Left colon (tissue), 2 donors: ENCODE measurements around the gene MGAT3. TPM values are rescaled to one million over a fixed set of nuclear protein-coding genes. Genes with fewer than 3 reads are reported as not detected.
"Not testable (repeated sequence)": the region's sequence is repeated elsewhere in the genome, so short reads cannot be mapped to it uniquely, and the experiment has no call there.

Experiments used
- ATAC-seq: fragments of 200-7000 bp; cut with Tn5 transposase; one replicate; pipeline ENCODE4 v1.9.1; 2020; ENCODE audit warnings: mild to moderate bottlenecking, moderate library complexity
- DNase-seq, 2 donors: peaks; one replicate each; pipeline ENCODE4 v3.0.0-alpha.2; 2020
- intact Hi-C, 2 donors: fragments of 100-400 bp; cut with DNase I in 1 of 2; cut with micrococcal nuclease in 1 of 2; formaldehyde crosslinking; loops; one replicate each; pipeline versions ENCODE4 v1.11.2 to v1.14.0; 2022; cut with DNase I, micrococcal nuclease
- total RNA-seq, 2 donors: library from RNA; stranded (reverse); fragmentation: NEBNext Ultra II Directional; extraction: Animal tissue kit (Norgen Biotek cat#: 25700); gene quantifications; one replicate each; pipeline ENCODE4 v1.2.1, GENCODE V29; 2021
- donor health status: DM: no; HTN: no; CAD: no.
- donor health status: DM: yes; HTN: yes; CAD: no.

Gene MGAT3
- total RNA-seq, 2 donors from 2014 or later: 5.6 to 10.7 TPM

DNA sequence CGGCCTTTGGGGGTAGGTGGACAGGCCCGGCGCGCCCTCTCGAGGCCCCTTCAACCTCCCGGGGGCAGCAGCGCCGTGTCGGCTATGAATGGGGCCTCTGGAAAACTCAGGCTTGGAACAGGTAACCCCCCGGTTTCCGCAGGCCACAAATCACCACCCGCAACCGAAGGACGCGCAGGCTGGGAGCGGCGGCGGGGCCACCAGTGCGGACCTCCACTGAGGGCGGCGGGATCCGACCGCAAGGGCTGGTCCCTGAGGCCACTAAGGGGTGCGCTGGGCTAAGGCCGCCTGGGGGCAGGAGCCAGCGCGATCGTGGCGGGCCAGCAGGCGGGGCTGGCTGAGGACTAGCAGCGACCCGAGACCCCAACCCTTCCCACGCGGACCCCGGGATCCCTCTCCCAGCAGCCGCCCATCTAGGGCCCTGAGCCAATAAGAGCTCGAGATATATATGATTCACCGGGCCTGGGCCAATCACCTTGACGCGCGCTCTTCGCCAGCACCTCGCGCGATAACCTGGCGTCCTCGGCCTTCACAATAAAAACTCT lies 62.9 kb downstream of the MGAT3 start:
- ATAC-seq (peak; percentile 77), DNase-seq (peak; percentile 98 to 99)
- intact Hi-C loops: no loop called here

GRCh38 chr22:39520226-39521105 lies 63.7 kb downstream of the MGAT3 start, which contains the start of gene ATF4:
ATF4 (plus strand) TSS chr22:39520562; CDS start chr22:39521446, 884 bp downstream.
- intact Hi-C loops: no loop called here
- DNase-seq (peak; percentile 89 to 97), ATAC-seq (peak; percentile 50)

DNA sequence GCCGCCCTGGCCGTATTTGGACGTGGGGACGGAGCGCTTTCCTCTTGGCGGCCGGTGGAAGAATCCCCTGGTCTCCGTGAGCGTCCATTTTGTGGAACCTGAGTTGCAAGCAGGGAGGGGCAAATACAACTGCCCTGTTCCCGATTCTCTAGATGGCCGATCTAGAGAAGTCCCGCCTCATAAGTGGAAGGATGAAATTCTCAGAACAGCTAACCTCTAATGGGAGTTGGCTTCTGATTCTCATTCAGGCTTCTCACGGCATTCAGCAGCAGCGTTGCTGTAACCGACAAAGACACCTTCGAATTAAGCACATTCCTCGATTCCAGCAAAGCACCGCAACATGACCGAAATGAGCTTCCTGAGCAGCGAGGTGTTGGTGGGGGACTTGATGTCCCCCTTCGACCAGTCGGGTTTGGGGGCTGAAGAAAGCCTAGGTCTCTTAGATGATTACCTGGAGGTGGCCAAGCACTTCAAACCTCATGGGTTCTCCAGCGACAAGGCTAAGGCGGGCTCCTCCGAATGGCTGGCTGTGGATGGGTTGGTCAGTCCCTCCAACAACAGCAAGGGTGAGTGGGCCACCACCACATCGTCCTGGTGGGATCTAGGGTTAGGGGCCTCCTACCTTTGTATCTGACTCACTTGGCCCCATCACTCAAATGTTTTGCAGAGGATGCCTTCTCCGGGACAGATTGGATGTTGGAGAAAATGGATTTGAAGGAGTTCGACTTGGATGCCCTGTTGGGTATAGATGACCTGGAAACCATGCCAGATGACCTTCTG lies 64.5 kb downstream of the MGAT3 start:
- intact Hi-C loops: not testable (repeated sequence)
- peak in 1 of 2 donors; percentile 85 for DNase-seq

DNA sequence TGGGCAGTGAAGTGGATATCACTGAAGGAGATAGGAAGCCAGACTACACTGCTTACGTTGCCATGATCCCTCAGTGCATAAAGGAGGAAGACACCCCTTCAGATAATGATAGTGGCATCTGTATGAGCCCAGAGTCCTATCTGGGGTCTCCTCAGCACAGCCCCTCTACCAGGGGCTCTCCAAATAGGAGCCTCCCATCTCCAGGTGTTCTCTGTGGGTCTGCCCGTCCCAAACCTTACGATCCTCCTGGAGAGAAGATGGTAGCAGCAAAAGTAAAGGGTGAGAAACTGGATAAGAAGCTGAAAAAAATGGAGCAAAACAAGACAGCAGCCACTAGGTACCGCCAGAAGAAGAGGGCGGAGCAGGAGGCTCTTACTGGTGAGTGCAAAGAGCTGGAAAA lies 65.3 kb downstream of the MGAT3 start:
- ATAC-seq: not testable (repeated sequence)

More for the DNA sequence above, 64.5 kb downstream of the MGAT3 start:
- ATAC-seq: not testable (repeated sequence)

DNA sequence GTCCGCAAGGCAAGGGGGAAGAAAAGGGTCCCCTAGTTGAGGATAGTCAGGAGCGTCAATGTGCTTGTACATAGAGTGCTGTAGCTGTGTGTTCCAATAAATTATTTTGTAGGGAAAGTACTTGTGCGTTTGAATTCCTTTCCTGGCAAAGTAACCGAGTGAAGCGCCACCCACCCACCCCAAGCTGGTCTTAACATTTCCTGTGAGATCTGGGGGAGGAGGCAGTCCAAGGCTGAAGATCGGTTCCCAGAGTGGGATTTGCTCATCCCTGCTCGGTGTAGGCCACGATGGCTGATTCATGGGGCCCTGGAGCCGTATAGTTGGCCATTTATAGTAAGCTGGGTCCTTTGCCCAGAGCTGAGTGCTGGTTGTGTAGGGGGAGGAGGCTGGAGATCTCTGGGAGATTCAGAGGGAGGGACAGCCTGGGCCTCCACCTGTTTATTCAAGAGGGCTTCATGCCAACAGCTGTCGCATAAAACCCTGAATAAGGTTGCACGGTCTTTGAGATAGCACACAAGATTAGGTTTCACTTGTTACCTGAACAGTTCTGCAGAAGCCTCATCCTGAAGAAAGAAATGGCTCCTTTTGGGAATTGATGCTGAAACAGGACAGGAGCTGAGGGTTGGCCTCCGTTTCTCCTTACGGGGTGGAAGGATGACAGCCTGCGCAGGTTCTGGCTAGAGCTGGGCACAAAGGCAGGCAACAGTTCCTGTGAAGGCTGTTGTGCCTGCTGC lies 65.9 kb downstream of the MGAT3 start:
- DNase-seq: peak; percentile 58 to 81
- peak; percentile 27 for ATAC-seq
- intact Hi-C loops: no loop called here

More for the DNA sequence above, 65.3 kb downstream of the MGAT3 start:
- intact Hi-C loops, DNase-seq: not testable (repeated sequence)

- no peak for DNase-seq
- intact Hi-C loops: no loop called here
- ATAC-seq: no peak
Observed at GRCh38 chr22:39524089-39524752, 67.4 kb downstream of the MGAT3 start.

- DNase-seq (no peak), ATAC-seq (no peak)
- intact Hi-C loops: no loop called here
Observed at GRCh38 chr22:39524753-39525657, 68.2 kb downstream of the MGAT3 start.

- ATAC-seq (no peak), DNase-seq (no peak)
- intact Hi-C loops: no loop called here
Observed at GRCh38 chr22:39525658-39525975, 68.8 kb downstream of the MGAT3 start.

DNA sequence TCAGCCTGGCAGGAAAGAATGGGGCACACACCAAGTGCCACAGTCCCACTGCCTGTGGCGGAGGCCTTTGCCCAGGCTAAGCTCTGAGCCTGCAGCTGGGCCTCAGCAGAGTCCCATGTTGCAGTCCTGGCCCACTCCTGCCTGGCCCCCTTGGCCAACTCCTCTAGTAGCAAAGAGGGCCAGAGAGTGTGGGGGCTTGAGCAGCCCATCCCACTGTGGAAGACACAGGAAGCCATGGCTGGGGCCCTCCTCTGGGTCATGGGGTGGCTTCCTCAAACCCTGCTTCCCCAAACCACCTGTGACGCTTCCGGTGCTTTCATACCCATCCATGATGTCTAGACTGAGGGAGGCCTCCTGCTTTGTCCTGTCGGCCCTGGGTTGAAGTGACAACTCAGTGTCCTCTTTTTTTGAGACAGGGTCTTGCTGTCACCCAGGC lies 69.9 kb downstream of the MGAT3 start:
- ATAC-seq: no peak
- intact Hi-C loops: no loop called here
- peak in 1 of 2 donors; percentile 28 for DNase-seq

DNA sequence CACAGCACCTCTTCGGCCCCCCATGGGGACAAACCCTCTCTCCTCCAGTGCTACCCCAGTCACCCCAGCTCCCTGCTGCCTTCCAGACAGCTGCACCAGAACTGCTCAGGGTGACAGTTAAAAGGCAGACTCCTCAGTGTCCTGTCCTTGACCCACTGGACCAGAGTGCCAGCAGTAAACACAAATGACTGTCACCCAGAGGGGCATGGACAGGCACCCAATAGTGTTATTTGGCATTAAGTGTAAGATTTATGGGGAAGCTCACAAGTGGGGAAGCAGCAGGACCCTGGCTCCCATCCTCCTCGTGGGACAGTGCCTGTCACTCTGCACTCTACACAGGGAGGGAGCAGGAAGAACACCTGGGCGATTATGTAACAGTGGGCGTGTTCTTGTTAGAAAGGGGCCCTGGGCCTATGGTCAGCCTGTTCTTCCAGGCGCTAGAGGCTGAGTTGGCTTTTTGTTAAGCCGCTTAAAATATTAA lies 70.7 kb downstream of the MGAT3 start:
- intact Hi-C loops: no loop called here
- DNase-seq: peak; percentile 65 to 85
- peak; percentile 43 for ATAC-seq

DNA sequence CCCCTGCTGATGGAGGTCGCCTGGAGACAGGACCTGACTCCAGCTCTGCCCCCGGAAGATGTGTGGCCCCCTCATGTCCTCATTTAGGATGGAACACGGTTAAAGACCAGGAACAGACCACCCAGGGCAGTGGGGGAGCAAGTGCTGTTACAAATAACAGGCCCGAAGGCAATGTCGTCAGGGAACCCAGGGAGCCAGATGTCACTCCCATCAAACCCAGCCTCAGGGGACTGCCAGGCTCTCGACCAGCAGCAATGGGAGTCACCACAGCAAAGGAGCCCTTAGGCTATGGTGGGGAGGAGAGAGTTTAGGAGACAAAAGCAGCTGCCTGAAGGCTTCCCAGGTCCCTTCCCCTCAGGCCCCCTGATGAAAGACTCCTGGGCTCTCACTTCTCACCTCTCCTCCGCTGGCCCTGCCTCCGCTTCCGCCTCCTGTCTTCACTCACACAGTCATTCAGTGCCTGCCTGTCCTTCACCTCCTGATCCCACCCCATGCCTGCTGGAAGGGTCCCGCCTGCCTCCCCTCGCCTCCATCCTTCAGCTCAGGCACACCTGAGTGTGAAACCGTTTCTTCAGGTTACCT lies 71.4 kb downstream of the MGAT3 start:
- no peak for ATAC-seq
- DNase-seq: peak; percentile 31 to 51
- intact Hi-C loops: loop anchor here in 1 of 2 donors (2.0 kb wide), 1 partner anchor 35 kb away; no protein-coding TSS in a partner anchor

DNA sequence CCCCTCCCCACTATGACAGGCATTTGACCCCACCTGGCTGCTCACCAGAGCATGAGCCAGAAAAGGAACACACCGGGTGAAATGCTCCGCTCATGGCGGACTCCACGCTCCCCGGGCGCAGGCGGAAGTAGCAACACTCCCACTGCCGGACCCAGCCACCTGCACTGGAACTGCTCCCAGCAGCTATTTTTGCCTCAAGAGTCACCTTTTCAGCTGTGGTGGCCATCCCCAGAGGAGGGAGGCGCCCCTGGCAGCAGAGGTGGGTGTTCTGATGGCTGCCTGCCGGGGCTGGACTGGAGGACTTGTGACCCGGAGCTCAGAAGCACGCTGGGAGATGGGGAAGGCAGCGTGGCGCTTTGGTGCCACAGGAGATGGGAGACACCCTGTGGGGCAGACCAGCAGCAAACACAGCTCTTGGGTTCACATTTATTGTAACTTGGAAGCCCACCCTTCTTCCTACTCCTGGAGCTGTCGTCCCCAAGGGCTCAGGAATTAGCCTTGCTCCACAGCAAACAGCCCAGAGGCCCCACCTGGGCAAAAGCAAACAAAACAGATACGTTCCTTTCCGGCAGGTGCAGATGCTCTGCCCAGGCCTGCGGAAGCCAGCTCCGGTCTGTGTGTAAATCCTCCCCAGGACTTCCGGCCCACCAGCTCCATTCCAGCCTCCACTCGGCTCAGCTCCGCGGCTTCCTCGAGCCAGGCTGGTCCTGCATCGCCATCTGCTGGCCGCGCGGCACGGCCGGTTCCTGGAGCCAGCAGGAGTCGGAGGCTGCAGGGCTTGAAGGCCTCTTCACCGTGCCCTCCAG lies 72.1 kb downstream of the MGAT3 start:
- intact Hi-C loops: loop anchor here in 1 of 2 donors (2.0 kb wide), 1 partner anchor 36 kb away; no protein-coding TSS in a partner anchor
- peak; percentile 44 for ATAC-seq

GRCh38 chr22:39529487-39529851 lies 72.7 kb downstream of the MGAT3 start:
- ATAC-seq: no peak
- intact Hi-C loops: loop anchor here in 1 of 2 donors (2.0 kb wide), 1 partner anchor 37 kb away; no protein-coding TSS in a partner anchor
- DNase-seq: no peak

More for the DNA sequence above, 72.1 kb downstream of the MGAT3 start:
- DNase-seq: peak; percentile 91 to 93

DNA sequence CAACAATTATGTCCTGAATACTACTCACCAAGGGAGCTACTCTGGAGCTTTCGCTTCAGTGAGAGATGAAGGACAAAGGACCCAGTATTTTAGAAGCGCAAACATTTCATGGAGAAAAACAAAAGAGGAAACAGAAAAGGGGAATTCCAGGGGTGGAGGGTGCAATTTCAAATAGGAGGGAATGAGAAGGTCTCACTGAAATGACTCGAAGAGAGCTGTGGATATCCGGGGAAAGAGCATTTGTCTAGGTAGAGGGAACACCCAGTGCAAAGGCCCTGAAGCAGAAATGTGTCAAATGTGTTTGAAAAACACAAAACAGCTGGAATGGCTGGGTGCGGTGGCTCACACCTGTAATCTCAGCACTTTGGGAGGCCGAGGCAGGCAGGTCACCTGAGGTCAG lies 73.3 kb downstream of the MGAT3 start:
- intact Hi-C loops: loop anchor here in 1 of 2 donors (10.0 kb wide), 1 partner anchor 495 kb away; no protein-coding TSS in a partner anchor
- ATAC-seq (no peak), DNase-seq (no peak)

DNA sequence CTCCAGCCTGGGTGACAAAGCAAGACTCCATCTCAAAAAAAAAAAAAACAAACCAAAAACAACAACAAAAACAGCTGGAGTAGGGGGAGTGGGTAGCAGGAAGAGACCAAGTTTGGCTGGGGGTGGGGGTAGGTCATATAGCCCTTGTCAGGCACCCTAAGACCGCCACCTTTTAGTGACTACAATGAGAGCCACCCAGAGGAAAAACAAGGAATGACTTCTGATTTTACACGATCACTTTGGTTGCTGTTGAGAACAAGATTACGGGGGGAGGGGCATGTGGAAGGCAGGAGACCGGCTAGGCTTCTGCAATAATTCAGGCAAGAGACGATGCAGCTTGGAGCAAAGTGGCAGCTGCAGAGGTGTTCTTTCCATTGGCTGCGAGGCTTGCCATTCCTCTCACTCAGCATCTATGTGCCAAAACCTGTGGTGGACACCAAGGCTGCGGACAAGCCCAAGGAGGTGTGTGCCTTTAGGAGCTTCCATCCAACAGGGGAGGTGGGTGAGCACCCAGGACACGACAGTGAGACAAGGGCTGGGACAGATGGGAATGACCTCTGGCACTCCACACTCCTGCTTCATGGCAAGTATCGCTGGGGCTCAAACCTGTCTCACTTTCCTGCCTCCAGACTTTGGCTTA lies 74.0 kb downstream of the MGAT3 start:
- ATAC-seq: no peak
- DNase-seq: peak in 1 of 2 donors; percentile 34
- intact Hi-C loops: loop anchor here in 1 of 2 donors (10.0 kb wide), 1 partner anchor 494 kb away; no protein-coding TSS in a partner anchor
